Tibial artery (tissue), 4 donors: ENCODE measurements around the gene ARFGAP1.

ENCODE experiments used
- DNase-seq, 2 donors: peaks; one replicate each; pipeline ENCODE4 v3.0.0-alpha.2; 2019
- H3K27ac ChIP-seq, 2 donors: fragments of 200-600 bp; sonication (generic) in 1 of 2; 1 replicate in 1 of 2; 2 replicates in 1 of 2; pipeline ENCODE4 v1.5.1; 2018 to 2019; ENCODE audit warnings: mild to moderate bottlenecking in 1 of 2
- H3K27me3 ChIP-seq, 2 donors: fragments of 200-600 bp; sonication (generic) in 1 of 2; one replicate each; pipeline versions ENCODE4 v1.5.1 to v1.6.0; 2016 to 2019
- H3K36me3 ChIP-seq, 3 donors: fragments of 200-600 bp; sonication (generic) in 2 of 3; one replicate each; pipeline ENCODE4 v1.5.1; 2016 to 2019; ENCODE audit warnings: mild to moderate bottlenecking in 2 of 3
- H3K4me1 ChIP-seq, 4 donors: fragments of 200-600 bp; sonication (generic) in 2 of 4; 1 replicate in 3 of 4; 2 replicates in 1 of 4; pipeline ENCODE4 v1.5.1; 2016 to 2019
- H3K4me3 ChIP-seq, 2 donors: fragments of 200-600 bp; sonication (generic) in 1 of 2; 1 replicate in 1 of 2; 2 replicates in 1 of 2; pipeline ENCODE4 v1.5.1; 2018 to 2019; ENCODE audit warnings: mild to moderate bottlenecking in 2 of 2
- H3K9me3 ChIP-seq, 3 donors: fragments of 200-600 bp; sonication (generic) in 1 of 3; one replicate each; pipeline ENCODE4 v1.5.1; 2016 to 2019
- intact Hi-C: fragments of 100-400 bp; cut with DNase I; formaldehyde crosslinking; loops from one replicate; pipeline ENCODE4 v1.15.0; 2023; ENCODE audit warnings: low total_unique reads
- TF ChIP-seq, protein P1 (sequence below), 2 experiments: fragments of 200-600 bp in 1 of 2; fragments of 450-650 bp in 1 of 2; IDR thresholded peaks; one replicate each; pipeline ENCODE4 v1.5.1; 2017 to 2019; ENCODE audit warnings: antibody characterized with exemption in 2 of 2, mild to moderate bottlenecking in 1 of 2, moderate library complexity in 1 of 2

The ARFGAP1 gene

GRCh38 chr20:63243604-63244247, 28.9 kb upstream of the ARFGAP1 start:
- no peak overlapping the region for H3K4me3 ChIP-seq
- peaks cover 0 to 3% (median 0%) of the 10 kb centered on the region in 4 donors for H3K4me1 ChIP-seq
- DNase-seq, result no peak
- H3K27ac ChIP-seq, result no peak overlapping the region
- intact Hi-C loops, result no loop called here
- no peaks in the 10 kb centered on the region for H3K36me3 ChIP-seq
- peaks cover 0 to 85% of the 10 kb centered on the region in 2 donors for H3K27me3 ChIP-seq
- no peaks in the 10 kb centered on the region for H3K9me3 ChIP-seq
- TF ChIP-seq, protein P1, sequence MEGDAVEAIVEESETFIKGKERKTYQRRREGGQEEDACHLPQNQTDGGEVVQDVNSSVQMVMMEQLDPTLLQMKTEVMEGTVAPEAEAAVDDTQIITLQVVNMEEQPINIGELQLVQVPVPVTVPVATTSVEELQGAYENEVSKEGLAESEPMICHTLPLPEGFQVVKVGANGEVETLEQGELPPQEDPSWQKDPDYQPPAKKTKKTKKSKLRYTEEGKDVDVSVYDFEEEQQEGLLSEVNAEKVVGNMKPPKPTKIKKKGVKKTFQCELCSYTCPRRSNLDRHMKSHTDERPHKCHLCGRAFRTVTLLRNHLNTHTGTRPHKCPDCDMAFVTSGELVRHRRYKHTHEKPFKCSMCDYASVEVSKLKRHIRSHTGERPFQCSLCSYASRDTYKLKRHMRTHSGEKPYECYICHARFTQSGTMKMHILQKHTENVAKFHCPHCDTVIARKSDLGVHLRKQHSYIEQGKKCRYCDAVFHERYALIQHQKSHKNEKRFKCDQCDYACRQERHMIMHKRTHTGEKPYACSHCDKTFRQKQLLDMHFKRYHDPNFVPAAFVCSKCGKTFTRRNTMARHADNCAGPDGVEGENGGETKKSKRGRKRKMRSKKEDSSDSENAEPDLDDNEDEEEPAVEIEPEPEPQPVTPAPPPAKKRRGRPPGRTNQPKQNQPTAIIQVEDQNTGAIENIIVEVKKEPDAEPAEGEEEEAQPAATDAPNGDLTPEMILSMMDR (IDR thresholded peaks at IDR 0.05), result no peak

- no peak for DNase-seq
- no peak overlapping the region for H3K4me3 ChIP-seq
- H3K27ac ChIP-seq, result no peak overlapping the region
- TF ChIP-seq, protein P1 (IDR thresholded peaks at IDR 0.05), result no peak
- peaks cover 0 to 91% of the 10 kb centered on the region in 2 donors for H3K27me3 ChIP-seq
- no peaks in the 10 kb centered on the region for H3K36me3 ChIP-seq
- no peaks in the 10 kb centered on the region for H3K9me3 ChIP-seq
- intact Hi-C loops, result no loop called here
- H3K4me1 ChIP-seq, result peaks cover 0 to 3% (median 0%) of the 10 kb centered on the region in 4 donors
Observed at GRCh38 chr20:63244468-63244867, 28.1 kb upstream of the ARFGAP1 start.

GRCh38 chr20:63246490-63247288, 25.9 kb upstream of the ARFGAP1 start:
- Histone ChIP-seq H3K9me3 (no peaks in the 10 kb centered on the region), H3K36me3 (no peaks in the 10 kb centered on the region), H3K4me1 (peaks cover 0 to 3% (median 0%) of the 10 kb centered on the region in 4 donors), H3K27ac (no peak overlapping the region), H3K4me3 (no peak overlapping the region), H3K27me3 (peaks cover 0 to 93% of the 10 kb centered on the region in 2 donors)
- DNase-seq, result no peak
- TF ChIP-seq, protein P1 (IDR thresholded peaks at IDR 0.05), result no peak
- intact Hi-C loops, result no loop called here

GRCh38 chr20:63247671-63248228, 24.9 kb upstream of the ARFGAP1 start:
- intact Hi-C loops, result no loop called here
- TF ChIP-seq, protein P1 (IDR thresholded peaks at IDR 0.05), result no peak
- Histone ChIP-seq H3K4me1 (peaks cover 0 to 3% (median 0%) of the 10 kb centered on the region in 4 donors), H3K27ac (no peak overlapping the region), H3K4me3 (no peak overlapping the region), H3K9me3 (no peaks in the 10 kb centered on the region), H3K27me3 (peaks cover 0 to 95% of the 10 kb centered on the region in 2 donors), H3K36me3 (no peaks in the 10 kb centered on the region)
- DNase-seq, result no peak

- no peaks in the 10 kb centered on the region for H3K9me3 ChIP-seq
- H3K27me3 ChIP-seq, result peaks cover 0 to 96% of the 10 kb centered on the region in 2 donors
- H3K36me3 ChIP-seq, result no peaks in the 10 kb centered on the region
- no peak overlapping the region for H3K27ac ChIP-seq
- TF ChIP-seq, protein P1 (IDR thresholded peaks at IDR 0.05), result no peak
- DNase-seq, result no peak
- H3K4me3 ChIP-seq, result no peak overlapping the region
- peaks cover 0 to 13% (median 9%) of the 10 kb centered on the region in 4 donors for H3K4me1 ChIP-seq
- intact Hi-C loops, result no loop called here
Observed at GRCh38 chr20:63248835-63249591, 23.6 kb upstream of the ARFGAP1 start.
